ENCODE results near the gene GRPEL1.
A peak's percentile ranks its signal among the peaks of the same experiment; 100 is the strongest.

The GRPEL1 gene

DNA sequence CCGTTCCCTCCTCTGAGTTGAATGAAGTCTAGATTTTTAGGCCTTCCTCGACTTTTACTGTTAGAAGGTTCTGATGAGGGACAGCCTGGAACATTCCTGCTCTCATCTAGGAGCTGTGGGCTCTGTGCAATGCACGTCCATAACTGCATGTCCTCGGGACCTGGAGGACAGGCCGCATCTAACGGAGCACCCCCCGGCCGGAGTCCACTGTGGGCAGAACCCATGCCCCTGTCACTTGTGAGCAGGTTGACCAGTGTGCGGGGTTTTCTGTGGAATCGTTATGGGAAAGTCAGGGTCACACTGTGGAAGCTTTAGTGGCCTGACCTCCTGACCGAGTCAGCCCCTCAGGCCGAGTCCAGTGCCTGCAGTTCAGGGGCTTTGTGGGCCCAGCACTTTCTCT, 44.0 kb downstream of the GRPEL1 start:
- no peak for DNase-seq (ENCODE audit: low read depth)

DNA sequence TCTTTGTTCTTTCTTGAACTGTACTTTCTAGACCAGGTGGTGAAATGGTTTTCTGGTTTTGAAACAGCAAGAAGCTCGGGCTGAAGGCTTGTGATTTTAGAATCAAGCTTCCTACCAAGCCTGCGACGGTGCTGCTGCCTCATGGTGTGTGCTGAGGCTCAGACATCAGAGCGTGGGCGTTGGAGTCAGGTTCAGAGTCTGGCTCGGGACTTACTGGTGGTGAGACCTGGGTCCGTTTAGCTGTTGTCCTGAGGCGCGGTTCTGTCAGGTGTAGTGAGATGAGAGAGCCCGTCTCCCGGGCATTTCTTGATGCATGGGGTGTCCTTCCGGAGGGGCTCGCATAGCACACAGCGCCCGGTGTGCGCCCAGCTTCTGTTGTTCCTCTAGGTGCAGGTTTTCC, 44.4 kb downstream of the GRPEL1 start:
- DNase-seq (ENCODE audit: low read depth): no peak

GRCh38 chr4:7021930-7022664, 45.8 kb downstream of the GRPEL1 start:
- peak; percentile 99 for DNase-seq (ENCODE audit: low read depth)

DNA sequence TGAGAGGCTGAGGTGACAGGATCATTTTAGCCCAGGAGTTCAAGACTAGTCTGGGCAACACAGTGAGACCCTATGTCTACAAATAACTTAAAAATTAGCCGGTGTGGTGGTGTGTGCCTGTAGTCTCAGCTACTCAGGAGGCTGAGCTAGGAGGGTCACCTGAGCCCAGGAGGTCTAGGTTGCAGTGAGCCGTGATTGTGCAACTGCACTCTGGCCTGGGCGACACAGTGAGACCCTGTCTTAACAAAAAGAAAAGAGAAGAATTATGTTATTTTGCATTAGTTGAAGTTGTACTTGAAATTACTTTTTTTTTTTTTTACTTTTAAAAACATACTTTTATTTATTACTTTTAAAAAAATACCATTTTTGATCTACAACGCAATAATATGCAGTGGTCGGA, 46.5 kb downstream of the GRPEL1 start:
- DNase-seq (ENCODE audit: low read depth): no peak

DNA sequence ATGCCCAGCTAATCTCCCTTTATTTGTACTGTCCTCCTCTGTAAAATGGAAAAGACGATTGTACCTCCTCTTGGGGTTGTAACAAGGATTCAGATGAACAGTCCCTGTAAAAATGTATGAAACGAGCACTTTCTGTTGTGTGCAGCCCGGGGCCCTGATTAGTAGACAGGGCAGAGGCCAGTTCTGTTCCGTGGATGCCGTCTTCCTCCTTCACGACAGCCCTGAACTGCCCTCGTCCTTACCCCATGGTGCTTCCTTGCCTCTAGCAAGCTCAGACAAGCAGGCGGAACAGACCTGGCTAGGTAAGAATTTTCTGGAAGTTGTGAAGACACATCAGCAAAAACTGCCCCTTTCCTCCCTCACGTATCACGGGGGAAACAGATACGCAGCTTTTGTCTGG, 47.0 kb downstream of the GRPEL1 start:
- DNase-seq (ENCODE audit: low read depth): no peak

DNA sequence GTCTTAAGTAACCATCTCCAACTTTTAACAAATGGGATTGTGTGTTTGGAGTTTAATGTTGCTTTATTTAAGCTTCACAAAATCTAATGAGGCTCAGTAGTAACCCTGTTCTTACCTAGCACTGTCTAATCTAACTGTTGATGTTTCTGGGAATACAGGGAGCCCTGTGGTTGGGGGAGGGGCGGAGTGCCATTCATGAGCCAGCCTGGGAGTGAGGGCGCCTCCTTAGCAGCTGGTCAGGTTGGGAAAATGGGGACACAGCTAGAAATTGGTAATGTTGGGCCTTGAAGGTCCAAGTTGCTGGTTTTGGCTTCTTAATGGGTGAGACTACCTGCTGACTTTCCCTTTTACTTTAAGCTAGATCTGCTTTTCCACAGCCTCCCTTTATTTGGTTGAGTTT, 47.6 kb downstream of the GRPEL1 start:
- no peak for DNase-seq (ENCODE audit: low read depth)

DNA sequence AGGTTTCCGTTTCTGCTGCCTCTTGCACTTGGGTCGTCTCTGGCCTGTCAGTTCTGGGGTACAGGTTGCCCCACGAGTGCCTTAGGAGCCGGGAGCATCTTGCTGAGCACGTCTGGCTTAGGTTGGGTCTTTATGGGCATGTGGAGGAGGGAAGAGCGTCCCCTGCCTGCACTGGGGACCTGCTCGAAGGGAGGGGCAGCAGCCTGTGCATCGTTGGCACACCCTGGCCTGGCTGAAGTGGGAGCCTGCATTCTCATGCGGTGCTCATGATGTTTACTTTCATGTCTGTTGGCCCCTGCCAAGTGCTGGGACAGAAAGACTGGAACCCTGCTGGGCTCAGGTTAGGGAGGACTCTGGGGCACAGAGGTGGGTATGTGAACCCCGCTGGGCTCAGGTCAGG, 48.5 kb downstream of the GRPEL1 start:
- DNase-seq (ENCODE audit: low read depth): no peak

- no peak for DNase-seq (ENCODE audit: low read depth)
These were observed 49.6 kb downstream of the GRPEL1 start for GRCh38 chr4:7018281-7018680.

DNA sequence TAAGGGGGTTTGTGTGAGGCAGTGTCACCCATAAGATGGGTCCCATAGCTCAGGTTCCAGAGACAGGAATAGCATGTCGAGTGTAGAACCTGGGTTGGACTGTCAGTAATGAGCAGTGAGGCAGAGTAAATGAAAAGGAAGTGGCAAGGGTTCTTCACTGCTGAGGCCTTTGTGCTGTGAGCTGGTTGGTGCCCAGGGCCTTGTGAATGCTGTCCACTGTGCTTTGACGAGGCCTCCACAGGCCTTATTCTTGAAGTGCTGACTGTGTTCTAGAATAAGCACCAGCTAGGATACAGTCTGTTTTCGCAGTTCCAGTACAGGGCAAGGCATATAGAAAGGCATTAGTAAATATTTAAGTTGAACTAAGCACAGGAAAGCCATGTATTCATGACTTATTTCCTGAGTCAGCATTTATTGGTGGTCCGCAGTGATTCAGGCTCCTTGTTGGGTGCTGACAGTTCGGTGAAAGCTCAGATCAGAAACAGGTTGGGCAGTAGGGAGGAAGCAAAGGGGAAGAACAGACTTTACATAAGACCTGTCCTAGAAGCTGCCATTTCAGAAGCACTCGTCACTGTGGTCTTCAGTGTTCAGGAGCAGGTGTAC, 50.3 kb downstream of the GRPEL1 start:
- DNase-seq (ENCODE audit: low read depth): no peak

DNA sequence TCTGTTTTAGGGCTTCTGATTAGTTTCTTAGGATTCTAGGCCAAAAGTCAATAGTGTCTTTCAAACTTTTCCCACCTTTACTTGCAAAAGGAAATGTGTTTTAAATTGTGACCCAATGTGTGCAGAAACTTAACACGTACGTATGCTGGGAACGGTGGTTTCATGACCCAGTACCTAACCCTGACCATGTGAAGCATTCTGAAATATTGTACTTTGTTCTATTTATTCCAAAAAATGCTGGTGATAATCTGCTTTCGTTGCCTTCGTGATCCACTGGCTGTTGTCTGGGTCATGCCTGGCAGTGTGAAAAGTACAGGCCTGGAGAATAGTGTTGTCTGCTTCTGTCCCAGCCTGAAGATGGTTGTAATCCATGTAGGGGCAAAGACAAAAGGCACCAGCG, 51.4 kb downstream of the GRPEL1 start:
- DNase-seq (ENCODE audit: low read depth): no peak

DNA sequence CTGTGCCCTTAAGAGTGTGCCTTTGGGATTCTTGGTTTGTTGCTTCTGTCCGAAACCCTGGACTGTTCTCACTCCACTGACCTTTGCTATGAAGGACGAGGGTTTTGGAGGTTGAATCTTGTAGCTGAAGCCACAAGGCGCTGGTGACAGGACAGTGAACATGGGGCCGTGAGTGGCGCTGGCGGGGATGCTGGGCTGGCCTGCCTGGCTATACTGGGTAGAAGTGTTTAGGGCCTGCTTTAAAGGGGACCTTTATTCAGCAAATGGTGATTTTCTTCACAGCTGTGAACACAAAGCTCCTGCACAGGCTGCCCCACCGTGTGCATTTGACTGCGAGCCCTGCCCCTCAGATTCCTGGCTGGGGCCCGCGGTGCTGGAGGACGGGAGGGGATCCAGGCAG, 51.8 kb downstream of the GRPEL1 start:
- no peak for DNase-seq (ENCODE audit: low read depth)

DNA sequence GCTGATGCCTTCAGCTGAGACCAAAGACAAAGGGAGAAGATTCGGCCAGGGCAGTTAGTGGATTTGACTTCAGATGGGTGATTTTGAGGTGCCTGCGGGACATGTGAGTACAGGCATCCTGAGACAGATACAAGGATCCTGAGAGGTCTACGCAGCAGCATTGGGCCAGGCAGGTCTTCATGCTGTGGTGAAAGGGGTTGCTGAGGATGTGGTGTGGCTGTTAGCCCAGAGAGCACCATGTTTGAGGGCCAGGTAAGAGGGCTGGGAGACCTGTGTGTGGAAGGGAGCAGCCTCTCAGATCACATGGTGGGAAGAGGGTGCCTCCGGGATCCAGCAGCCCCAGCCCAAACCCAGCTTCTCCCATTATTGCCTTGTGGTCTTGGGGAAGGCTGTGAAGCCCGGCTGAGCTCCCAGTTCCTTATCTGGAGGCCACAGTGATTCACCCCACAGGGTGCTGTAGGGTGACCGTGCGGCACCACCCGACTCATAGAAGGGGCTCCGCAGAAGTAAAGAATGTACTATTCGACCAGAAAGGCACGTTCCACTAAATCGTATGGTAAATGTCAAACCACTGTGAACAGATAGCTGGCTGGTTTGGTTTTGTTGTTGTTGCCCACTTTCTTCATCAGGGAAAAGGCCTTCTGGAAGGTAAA, 52.4 kb downstream of the GRPEL1 start:
- no peak for DNase-seq (ENCODE audit: low read depth)

DNA sequence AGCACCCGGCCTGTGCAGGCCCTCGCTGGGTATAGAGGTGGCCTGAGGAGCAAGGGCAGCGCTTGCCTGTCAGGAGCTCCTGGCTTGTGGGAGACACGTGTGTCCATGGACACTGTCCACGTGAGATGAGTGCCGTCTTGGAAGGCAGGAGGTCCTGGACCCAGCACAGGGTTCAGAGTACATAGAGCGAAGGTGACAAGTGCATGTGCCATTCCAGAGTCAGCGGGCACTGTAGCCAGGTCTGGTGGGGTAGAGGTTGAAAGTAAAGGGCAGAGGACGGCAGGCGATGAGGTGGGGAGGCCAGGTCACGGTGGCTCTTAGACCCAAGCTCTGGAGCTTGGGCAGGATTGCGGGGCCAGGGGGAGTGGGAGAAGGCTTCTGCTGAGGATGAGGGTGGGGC, 53.0 kb downstream of the GRPEL1 start:
- no peak for DNase-seq (ENCODE audit: low read depth)

- DNase-seq (ENCODE audit: low read depth): no peak
These were observed 54.7 kb downstream of the GRPEL1 start for GRCh38 chr4:7013175-7013574.

GRCh38 chr4:7009564-7009963, 58.3 kb downstream of the GRPEL1 start:
- no peak for DNase-seq (ENCODE audit: low read depth)
